Measurements from ENCODE around the gene ARL14EP.

Gene ARL14EP

DNA sequence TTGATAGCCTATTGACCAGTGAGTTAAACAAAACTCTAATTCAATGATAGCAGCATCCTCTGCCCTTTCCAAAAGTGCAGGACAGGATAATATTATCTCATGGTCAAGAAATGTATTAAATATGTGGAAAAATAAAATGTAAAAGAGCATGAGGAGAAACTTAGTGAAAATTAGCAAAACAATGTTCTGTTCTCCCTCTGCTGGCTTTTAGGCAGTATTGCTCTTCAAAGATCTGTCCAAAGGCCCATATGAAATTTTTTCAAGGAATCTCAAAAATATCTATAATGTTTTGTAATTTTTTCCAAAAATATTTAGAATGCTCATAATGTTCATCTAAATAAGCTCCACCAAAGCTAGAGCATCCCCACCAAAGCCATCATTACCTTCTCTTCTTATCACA is 8.3 kb upstream of the ARL14EP start:
- Mint-ChIP-seq H3K4me3 (no peak overlapping the region), H3K27ac (no peak overlapping the region), H3K36me3 (no peaks in the 10 kb centered on the region), H3K9me3 (no peaks in the 10 kb centered on the region), H3K4me1 (peaks cover 16% of the 10 kb centered on the region)
- DNase-seq (ENCODE audit: low spot score in 2 of 2) (no peak), ATAC-seq (no peak)

DNA sequence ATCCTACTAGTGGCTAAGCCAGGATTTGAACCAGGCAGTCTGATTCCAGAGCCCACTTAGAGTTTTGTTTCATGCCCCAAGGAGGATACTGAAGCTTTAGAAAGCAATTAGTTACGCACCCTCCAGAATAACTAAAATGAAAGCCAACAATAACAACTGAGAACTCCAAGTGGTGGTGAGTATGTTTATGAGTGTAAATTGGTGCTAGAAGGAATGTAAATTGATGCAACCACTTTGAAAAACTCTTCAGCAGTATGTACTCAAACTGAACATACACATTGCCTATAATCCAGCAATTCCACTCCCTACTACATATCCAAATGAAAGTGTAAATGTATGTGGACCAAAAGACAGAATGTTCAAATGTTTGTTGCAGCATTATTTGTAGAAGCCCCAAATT is 6.7 kb upstream of the ARL14EP start:
- Mint-ChIP-seq H3K9me3 (no peaks in the 10 kb centered on the region), H3K27ac (no peak overlapping the region), H3K4me1 (peaks cover 16% of the 10 kb centered on the region), H3K36me3 (no peaks in the 10 kb centered on the region), H3K4me3 (no peak overlapping the region)
- ATAC-seq (no peak), DNase-seq (ENCODE audit: low spot score in 2 of 2) (no peak)

- ATAC-seq, result peak; percentile 65
- no peak for DNase-seq (ENCODE audit: low spot score in 2 of 2)
- H3K4me3 Mint-ChIP-seq, result no peak overlapping the region
- no peaks in the 10 kb centered on the region for H3K36me3 Mint-ChIP-seq
- H3K9me3 Mint-ChIP-seq, result no peaks in the 10 kb centered on the region
- no peak overlapping the region for H3K27ac Mint-ChIP-seq
- peaks cover 16% of the 10 kb centered on the region for H3K4me1 Mint-ChIP-seq
These were observed 5.9 kb upstream of the ARL14EP start for GRCh38 chr11:30317030-30317429.

DNA sequence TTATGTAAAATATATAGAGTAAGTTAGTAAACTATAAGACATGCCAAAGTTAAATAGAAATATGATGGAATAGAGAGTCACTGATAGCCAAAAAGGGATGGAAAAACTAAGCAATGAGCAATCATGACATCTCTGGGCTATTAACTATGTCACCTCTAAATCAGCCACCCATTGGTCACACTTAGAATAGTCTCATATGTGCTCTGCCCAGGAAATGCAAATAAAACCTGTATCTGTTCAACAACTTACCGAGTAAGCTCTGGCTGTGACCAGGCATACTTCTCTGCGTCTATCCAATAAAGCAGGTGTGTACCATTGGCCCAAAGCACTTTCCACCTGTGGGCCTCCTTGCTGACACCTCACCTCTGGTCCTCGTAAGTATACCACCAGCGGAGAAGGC is 1.6 kb upstream of the ARL14EP start:
- Mint-ChIP-seq H3K27ac (no peak overlapping the region), H3K4me1 (peaks cover 42% of the 10 kb centered on the region), H3K36me3 (peaks cover 14% of the 10 kb centered on the region), H3K4me3 (no peak overlapping the region), H3K9me3 (no peaks in the 10 kb centered on the region)
- DNase-seq (ENCODE audit: low spot score in 2 of 2) (no peak), ATAC-seq (no peak)

DNA sequence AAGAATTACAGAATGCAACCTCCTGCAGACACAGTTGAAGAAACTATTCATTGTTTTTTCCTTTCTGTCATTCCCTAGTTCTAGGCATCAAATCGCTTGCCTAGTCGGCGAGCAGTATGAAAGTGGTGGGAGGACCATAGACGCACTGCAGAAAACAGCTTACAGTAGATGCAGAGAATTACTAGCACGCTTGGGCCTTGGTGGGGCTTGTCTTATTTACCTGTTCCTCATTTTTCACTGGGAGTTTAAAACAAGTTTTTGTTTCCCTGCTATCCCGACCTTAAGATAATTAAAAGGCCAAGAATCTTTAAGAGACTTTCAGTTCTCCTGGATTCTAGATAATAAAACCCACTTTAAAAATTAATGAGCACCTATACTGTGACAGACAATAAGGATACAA is 713 bp upstream of the ARL14EP start:
- peak overlapping the region; percentile 94 for H3K4me3 Mint-ChIP-seq
- peak overlapping the region; percentile 100 for H3K27ac Mint-ChIP-seq
- H3K9me3 Mint-ChIP-seq, result no peaks in the 10 kb centered on the region
- DNase-seq (ENCODE audit: low spot score in 2 of 2) (no peak), ATAC-seq (no peak)
- H3K36me3 Mint-ChIP-seq, result peaks cover 19% of the 10 kb centered on the region
- peaks cover 45% of the 10 kb centered on the region for H3K4me1 Mint-ChIP-seq

- Mint-ChIP-seq H3K9me3 (no peaks in the 10 kb centered on the region), H3K36me3 (peaks cover 59% of the 10 kb centered on the region), H3K27ac (peak overlapping the region; percentile 78), H3K4me3 (peak overlapping the region; percentile 94), H3K4me1 (peaks cover 45% of the 10 kb centered on the region)
- DNase-seq (ENCODE audit: low spot score in 2 of 2) (no peak), ATAC-seq (no peak)
These were observed 3.3 kb downstream of the ARL14EP start for GRCh38 chr11:30326114-30326778.

DNA sequence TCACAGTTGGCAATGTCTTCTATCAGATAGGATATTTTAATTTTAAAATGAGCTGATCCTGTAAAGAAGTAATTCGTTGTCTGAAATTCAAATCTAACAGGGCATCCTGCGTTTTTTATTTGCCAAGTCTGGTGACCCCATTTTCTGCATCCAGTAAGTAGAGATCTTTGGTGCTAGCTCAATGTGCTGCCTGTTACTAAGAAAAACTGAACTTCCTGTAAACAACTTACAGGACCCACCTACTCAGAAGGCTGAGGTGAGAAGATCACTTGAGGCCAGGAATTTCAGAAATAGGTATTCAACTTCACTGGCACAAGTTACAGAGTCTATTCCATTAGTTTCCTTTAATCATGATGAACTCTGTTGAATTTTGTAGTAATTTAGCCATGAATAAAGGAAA is 4.0 kb downstream of the ARL14EP start:
- Mint-ChIP-seq H3K4me1 (peaks cover 45% of the 10 kb centered on the region), H3K9me3 (no peaks in the 10 kb centered on the region)
- DNase-seq (ENCODE audit: low spot score in 2 of 2), result no peak

DNA sequence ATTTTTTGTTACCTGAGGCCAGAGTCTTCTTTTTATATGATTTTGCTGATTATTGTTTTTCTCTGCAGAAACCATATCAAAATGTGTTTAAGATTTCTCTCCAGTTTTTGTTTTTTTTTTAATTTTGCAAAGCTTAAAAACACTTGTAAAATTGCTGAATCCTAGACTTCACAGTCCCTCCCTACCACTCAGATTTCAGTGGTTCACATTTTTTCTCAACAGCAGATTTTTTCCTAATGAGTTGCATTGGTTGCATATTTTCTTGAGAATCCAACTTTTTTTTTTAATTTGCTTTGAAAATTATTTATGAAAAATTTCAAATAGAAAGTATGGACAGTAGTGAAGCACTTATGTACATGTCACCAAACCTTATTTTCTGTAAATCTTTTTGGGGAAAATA is 5.8 kb downstream of the ARL14EP start:
- Mint-ChIP-seq H3K4me1 (peaks cover 44% of the 10 kb centered on the region), H3K27ac (peak overlapping the region; percentile 16), H3K4me3 (peak overlapping the region; percentile 37), H3K36me3 (peaks cover 75% of the 10 kb centered on the region), H3K9me3 (no peaks in the 10 kb centered on the region)
- DNase-seq (ENCODE audit: low spot score in 2 of 2) (no peak), ATAC-seq (no peak)

More for the DNA sequence above, 4.0 kb downstream of the ARL14EP start:
- Mint-ChIP-seq H3K4me3 (peak overlapping the region; percentile 94), H3K36me3 (peaks cover 66% of the 10 kb centered on the region), H3K27ac (peak overlapping the region; percentile 78)
- ATAC-seq, result no peak

DNA sequence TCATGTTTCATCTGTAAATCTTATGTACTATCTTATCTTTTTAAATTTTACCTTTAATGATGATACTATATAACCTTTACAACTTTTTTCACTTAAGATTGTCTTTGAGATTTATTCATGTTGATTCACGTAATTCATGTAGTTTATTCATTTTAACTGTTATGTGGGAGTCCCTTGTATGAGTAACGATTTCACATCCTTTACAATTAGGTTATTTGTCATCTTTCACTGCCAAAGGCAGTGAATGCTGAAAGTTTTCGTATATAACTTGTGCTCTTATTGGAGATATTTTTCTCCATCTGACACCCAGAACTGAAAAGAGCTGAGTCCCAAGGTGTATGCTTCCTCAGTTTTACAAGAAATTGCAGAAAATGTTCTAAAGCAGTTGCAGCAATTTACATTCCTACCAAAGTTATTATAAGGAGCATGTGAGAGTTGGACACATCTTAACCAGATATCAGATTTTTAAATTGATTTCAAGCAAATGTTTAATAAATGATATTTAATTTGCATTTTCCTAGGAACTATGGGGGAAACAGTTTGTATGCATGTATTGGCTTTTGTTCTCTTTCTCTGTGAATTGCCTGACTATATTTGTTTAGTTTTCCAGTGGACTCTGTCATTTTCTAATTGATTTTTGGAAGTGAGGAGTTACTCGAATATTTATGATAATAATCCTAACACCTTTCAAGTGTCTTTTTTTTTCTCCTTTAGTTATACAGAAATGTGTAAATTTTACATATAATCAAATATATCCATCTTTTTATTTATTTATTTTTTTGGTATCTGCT is 6.4 kb downstream of the ARL14EP start:
- ATAC-seq, result peak; percentile 90
- H3K9me3 Mint-ChIP-seq, result no peaks in the 10 kb centered on the region
- H3K4me3 Mint-ChIP-seq, result peak overlapping the region; percentile 37
- peak overlapping the region; percentile 16 for H3K27ac Mint-ChIP-seq
- H3K4me1 Mint-ChIP-seq, result peaks cover 44% of the 10 kb centered on the region
- peaks cover 81% of the 10 kb centered on the region for H3K36me3 Mint-ChIP-seq
- DNase-seq (ENCODE audit: low spot score in 2 of 2), result no peak

- no peak for DNase-seq (ENCODE audit: low spot score in 2 of 2)
- peaks cover 28% of the 10 kb centered on the region for H3K4me1 Mint-ChIP-seq
- H3K27ac Mint-ChIP-seq, result peak overlapping the region; percentile 69
- ATAC-seq, result peak; percentile 55
- no peaks in the 10 kb centered on the region for H3K9me3 Mint-ChIP-seq
- peaks cover 100% of the 10 kb centered on the region for H3K36me3 Mint-ChIP-seq
- H3K4me3 Mint-ChIP-seq, result no peak overlapping the region
These were observed 10.5 kb downstream of the ARL14EP start for GRCh38 chr11:30333405-30333804.

DNA sequence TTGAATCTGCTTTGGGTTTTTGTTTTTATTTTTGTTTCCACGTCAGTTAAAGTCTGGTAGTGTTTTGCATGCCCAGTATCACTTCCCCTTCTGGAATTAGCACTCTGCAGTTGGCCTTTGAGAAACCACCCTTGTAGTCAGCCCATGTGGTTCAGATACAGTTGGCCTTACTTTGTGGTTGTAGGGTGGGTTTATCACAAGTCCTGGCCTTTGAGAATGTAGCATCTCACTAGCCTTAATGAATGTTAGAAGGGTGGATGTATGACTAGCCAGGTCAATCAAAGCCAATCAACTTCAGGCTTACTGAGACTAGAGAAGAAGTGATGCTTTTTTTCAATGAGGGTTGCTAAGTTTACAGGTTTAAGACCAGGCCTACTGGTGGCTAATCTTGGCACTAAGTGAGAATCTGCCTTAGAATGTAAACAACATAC is 19.8 kb downstream of the ARL14EP start:
- Mint-ChIP-seq H3K4me3 (no peak overlapping the region), H3K36me3 (peaks cover 36% of the 10 kb centered on the region), H3K4me1 (peaks cover 6% of the 10 kb centered on the region), H3K9me3 (no peaks in the 10 kb centered on the region), H3K27ac (peak overlapping the region; percentile 32)
- DNase-seq (ENCODE audit: low spot score in 2 of 2) (no peak), ATAC-seq (peak; percentile 65)

DNA sequence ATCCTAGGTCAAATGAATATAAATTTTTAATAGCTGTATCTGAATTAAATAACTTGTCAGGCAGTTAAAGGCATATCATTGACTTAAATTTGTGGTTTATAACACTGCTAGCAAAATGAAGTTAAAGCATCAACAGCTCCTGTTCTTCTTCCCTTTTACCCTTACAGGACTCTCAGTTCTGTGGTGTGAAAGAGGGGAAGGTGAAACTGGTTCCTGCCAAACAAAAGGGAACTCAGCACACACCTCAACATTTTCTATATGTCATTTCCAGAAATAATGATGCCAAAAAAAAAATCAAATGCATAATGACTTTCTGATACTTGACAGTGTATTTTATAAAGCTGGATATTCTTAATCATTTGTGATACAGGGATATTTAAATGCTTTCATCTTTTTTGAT is 21.2 kb downstream of the ARL14EP start:
- no peak for ATAC-seq
- H3K36me3 Mint-ChIP-seq, result peaks cover 23% of the 10 kb centered on the region
- H3K4me3 Mint-ChIP-seq, result no peak overlapping the region
- no peak for DNase-seq (ENCODE audit: low spot score in 2 of 2)
- H3K27ac Mint-ChIP-seq, result no peak overlapping the region
- H3K4me1 Mint-ChIP-seq, result peaks cover 6% of the 10 kb centered on the region
- H3K9me3 Mint-ChIP-seq, result no peaks in the 10 kb centered on the region

DNA sequence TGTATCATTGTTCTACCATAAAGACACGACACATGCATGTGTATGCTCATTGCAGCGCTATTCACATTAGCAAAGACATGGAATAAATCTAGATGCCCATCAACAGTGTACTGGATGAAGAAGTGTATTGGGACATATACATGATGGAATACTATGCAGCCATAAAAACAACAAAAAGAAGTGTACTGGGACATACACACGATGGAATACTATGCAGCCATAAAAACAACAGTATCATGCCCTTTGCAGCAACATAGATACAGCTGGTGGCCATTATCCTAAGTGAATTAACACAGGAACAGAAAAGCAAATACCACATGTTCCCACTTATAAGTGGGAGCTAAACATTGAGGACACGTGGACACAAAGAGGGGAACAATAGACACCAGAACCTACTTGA is 22.7 kb downstream of the ARL14EP start:
- Mint-ChIP-seq H3K36me3 (peaks cover 7% of the 10 kb centered on the region), H3K27ac (no peak overlapping the region), H3K4me1 (peaks cover 12% of the 10 kb centered on the region), H3K9me3 (no peaks in the 10 kb centered on the region), H3K4me3 (no peak overlapping the region)
- ATAC-seq, result no peak
- no peak for DNase-seq (ENCODE audit: low spot score in 2 of 2)

DNA sequence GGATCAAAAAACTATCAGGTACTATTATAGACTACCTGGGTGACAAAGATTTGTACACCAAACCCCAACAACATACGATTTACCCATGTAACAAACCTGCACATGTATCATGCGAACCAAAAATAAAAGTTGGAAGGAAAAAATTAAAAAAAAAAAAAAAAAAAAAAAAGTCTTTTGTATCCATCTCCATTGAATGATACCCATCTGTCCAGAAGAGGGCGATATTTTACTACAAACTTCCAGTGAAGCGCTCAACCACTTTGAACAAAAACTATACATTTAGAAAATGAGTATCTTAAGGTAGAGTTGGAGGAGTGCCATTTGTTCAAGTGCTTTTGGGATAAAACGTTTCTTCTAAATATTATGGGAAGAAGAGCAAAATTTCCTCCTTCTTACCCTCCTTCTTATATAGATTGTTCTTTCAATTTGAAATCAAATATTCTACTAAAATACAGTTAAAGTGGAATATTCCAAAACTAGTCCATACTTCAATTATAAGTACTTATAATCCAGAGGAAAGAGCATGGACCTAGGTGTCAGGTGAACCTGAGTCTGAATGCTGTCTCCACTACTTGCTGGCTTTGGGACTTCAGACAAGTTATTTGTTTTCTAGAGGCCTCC is 23.3 kb downstream of the ARL14EP start:
- DNase-seq (ENCODE audit: low spot score in 2 of 2), result no peak
- Mint-ChIP-seq H3K4me3 (no peak overlapping the region), H3K36me3 (peaks cover 2% of the 10 kb centered on the region), H3K27ac (no peak overlapping the region), H3K4me1 (peaks cover 12% of the 10 kb centered on the region), H3K9me3 (no peaks in the 10 kb centered on the region)
- no peak for ATAC-seq

- Mint-ChIP-seq H3K36me3 (no peaks in the 10 kb centered on the region), H3K27ac (no peak overlapping the region), H3K4me3 (no peak overlapping the region), H3K9me3 (no peaks in the 10 kb centered on the region), H3K4me1 (peaks cover 6% of the 10 kb centered on the region)
- DNase-seq (ENCODE audit: low spot score in 2 of 2) (no peak), ATAC-seq (no peak)
These were observed 25.1 kb downstream of the ARL14EP start for GRCh38 chr11:30348035-30348434.

DNA sequence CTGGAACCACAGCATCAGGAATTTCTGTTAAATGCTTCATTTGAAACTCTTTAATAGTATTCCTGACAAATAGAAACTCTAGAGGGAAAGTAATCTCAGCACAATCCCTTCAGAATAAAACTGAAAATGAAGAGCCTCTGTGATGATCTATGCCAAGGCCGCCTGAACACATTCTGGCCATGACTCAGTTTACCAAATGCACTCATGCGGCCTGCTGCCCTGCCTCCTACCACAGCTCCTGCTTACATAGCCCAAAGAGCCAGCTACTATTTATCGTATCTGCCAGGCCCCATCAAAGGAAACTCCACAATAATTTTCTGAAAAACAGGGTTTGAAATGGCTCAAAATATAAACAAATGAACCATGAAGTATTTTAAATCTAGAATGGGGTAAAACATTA is 27.0 kb downstream of the ARL14EP start:
- ATAC-seq (no peak), DNase-seq (ENCODE audit: low spot score in 2 of 2) (no peak)
- no peaks in the 10 kb centered on the region for H3K36me3 Mint-ChIP-seq
- H3K27ac Mint-ChIP-seq, result no peak overlapping the region
- H3K4me1 Mint-ChIP-seq, result peaks cover 6% of the 10 kb centered on the region
- no peak overlapping the region for H3K4me3 Mint-ChIP-seq
- H3K9me3 Mint-ChIP-seq, result no peaks in the 10 kb centered on the region
